ENCODE data around the gene MS4A18.

- TF ChIP-seq ARNT (IDR thresholded peaks at IDR 0.05) (no peak), FOXK2 (IDR thresholded peaks at IDR 0.05) (no peak), SUZ12 (IDR thresholded peaks at IDR 0.05) (no peak)
Measured at GRCh38 chr11:60775420-60775961, 51.0 kb downstream of the MS4A18 start.

Data from HEK293T (cell line).